GM18526 (cell line): Measurements from ENCODE around the gene PPP6C.

Experiments
- POLR2A ChIP-seq: IDR thresholded peaks from 3 replicates; pipeline ENCODE4 v1.6.1; 2011; ENCODE audit not compliant: insufficient read length; ENCODE audit errors: extremely low read depth

PPP6C gene

GRCh38 chr9:125106285-125106893 is 83.2 kb downstream of the PPP6C start:
- no peak for TF ChIP-seq POLR2A

DNA sequence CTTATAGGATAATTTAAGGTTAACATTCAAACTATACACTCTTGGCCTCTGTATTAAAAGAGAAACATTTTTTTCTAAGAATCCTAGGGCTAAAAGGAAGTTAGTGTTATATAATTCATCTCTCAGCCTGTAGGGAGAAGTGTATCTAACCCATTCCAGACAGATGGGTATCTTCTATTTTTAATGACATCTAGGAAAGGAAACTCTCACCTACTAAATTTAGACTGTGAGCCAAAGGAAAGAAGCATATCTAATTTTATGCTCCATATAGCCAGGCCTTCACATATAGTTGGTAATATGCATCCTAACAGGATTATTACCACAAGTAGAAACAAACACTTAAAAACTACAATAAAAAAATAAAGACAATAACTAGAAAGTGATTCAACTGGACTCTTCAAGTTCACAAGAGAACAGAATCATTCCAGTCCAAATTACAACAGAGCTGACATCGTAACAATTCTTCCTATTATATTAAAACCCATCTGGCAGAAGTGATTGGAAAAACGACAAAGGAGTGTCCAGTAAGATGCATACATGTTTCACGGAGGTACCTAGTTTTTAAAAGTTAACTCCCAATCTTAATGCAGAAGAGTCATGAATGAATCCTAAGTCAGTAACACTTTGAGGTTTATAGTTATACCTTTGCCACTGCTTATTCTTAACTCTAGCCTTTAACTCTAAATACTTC is 85.7 kb downstream of the PPP6C start:
- no peak for TF ChIP-seq POLR2A

- TF ChIP-seq POLR2A = no peak
These were observed 86.6 kb downstream of the PPP6C start for GRCh38 chr9:125103021-125103420.

- no peak for TF ChIP-seq POLR2A
These were observed 88.8 kb downstream of the PPP6C start for GRCh38 chr9:125100822-125101221.

- no peak for TF ChIP-seq POLR2A
These were observed 89.8 kb downstream of the PPP6C start for GRCh38 chr9:125099816-125100215.
